Smooth muscle cell of the brain vasculature (primary cell): ENCODE measurements around the gene PTPRR.
"Not testable (repeated sequence)": the region's sequence is repeated elsewhere in the genome, so short reads cannot be mapped to it uniquely, and the experiment has no call there.

ENCODE experiments used
- DNase-seq: peaks from one replicate; pipeline ENCODE4 v3.0.0-alpha.2; 2012; ENCODE audit warnings: low read depth, low spot score

PTPRR gene

GRCh38 chr12:70840656-70841350 lies 79.7 kb downstream of the PTPRR start:
- no peak for DNase-seq

GRCh38 chr12:70839544-70839943 lies 81.0 kb downstream of the PTPRR start:
- DNase-seq, result no peak

- DNase-seq, result no peak
Observed at GRCh38 chr12:70838127-70838526, 82.4 kb downstream of the PTPRR start.

- DNase-seq, result no peak
Observed at GRCh38 chr12:70837026-70837425, 83.5 kb downstream of the PTPRR start.

GRCh38 chr12:70835948-70836347 lies 84.6 kb downstream of the PTPRR start:
- DNase-seq, result no peak

- DNase-seq, result no peak
Observed at GRCh38 chr12:70831543-70831942, 89.0 kb downstream of the PTPRR start.

- no peak for DNase-seq
Observed at GRCh38 chr12:70830221-70831061, 90.1 kb downstream of the PTPRR start.

- no peak for DNase-seq
Observed at GRCh38 chr12:70829070-70829469, 91.5 kb downstream of the PTPRR start.

GRCh38 chr12:70828351-70828750 lies 92.2 kb downstream of the PTPRR start:
- peak; percentile 2 for DNase-seq

GRCh38 chr12:70826156-70826555 lies 94.4 kb downstream of the PTPRR start:
- no peak for DNase-seq

- no peak for DNase-seq
Observed at GRCh38 chr12:70824511-70824910, 96.0 kb downstream of the PTPRR start.

- DNase-seq, result no peak
Observed at GRCh38 chr12:70823182-70823976, 97.2 kb downstream of the PTPRR start.

GRCh38 chr12:70822412-70822811 lies 98.1 kb downstream of the PTPRR start:
- DNase-seq, result no peak

- DNase-seq, result no peak
Observed at GRCh38 chr12:70815971-70816391, 104.6 kb downstream of the PTPRR start.

- DNase-seq, result no peak
Observed at GRCh38 chr12:70815056-70815455, 105.5 kb downstream of the PTPRR start.

- no peak for DNase-seq
Observed at GRCh38 chr12:70813559-70813958, 107.0 kb downstream of the PTPRR start.

GRCh38 chr12:70812136-70812535 lies 108.4 kb downstream of the PTPRR start:
- no peak for DNase-seq

GRCh38 chr12:70809887-70810286 lies 110.7 kb downstream of the PTPRR start:
- no peak for DNase-seq

GRCh38 chr12:70807993-70808392 lies 112.5 kb downstream of the PTPRR start:
- DNase-seq, result not testable (repeated sequence)

GRCh38 chr12:70806827-70807226 lies 113.7 kb downstream of the PTPRR start:
- DNase-seq, result no peak

GRCh38 chr12:70806043-70806442 lies 114.5 kb downstream of the PTPRR start:
- no peak for DNase-seq
